GM19467 (cell line): ENCODE measurements around the gene GRAMD4.

ENCODE experiments used
- ATAC-seq: cut with Tn5 transposase; IDR thresholded peaks from one replicate; pipeline ENCODE4 v1.9.1; 2021; ENCODE audit warnings: mild to moderate bottlenecking, moderate library complexity; ENCODE audit not compliant: unreplicated experiment

Gene GRAMD4

DNA sequence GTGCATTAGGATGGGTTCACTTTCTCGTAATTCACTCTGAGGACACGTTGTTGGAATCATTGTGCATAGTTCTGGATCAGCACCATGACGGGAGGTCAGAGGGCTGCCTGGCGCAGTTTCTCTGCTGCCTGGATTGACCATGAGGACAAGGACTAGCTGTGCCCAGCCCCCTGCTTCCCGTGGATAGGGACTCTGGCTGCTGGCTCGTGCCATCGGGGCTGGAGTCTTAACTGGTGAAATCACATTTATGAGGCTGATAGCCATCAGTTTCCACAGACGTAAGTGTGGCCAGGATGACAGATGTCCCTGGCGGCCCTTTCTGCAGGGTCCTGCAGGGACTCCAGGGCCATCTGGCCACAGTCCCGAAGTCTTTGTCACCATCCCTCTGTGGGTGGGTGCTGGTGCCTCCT is 24.1 kb upstream of the GRAMD4 start:
- ATAC-seq: no peak

DNA sequence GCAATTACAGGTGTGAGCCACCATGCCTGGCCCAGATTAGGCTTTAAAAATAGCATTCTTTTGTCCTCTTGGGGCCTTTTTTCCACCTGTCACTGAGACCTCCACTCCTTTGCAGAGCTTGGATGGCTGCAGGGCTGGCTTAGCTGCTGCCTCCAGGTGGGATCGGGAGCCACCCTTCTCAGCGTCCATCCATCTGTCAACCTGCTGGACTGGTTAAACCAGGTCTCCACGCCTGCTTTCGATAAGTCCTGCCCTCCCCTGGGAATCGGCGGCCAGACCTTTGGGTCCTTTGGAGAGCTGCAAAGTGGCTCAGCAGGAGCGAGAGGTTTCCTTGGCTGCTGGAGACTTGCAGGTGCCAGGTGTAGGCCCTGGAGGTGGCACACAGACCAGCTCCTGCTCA is 23.4 kb upstream of the GRAMD4 start:
- no peak for ATAC-seq

- no peak for ATAC-seq
Measured at GRCh38 chr22:46598224-46598623, 22.0 kb upstream of the GRAMD4 start.

DNA sequence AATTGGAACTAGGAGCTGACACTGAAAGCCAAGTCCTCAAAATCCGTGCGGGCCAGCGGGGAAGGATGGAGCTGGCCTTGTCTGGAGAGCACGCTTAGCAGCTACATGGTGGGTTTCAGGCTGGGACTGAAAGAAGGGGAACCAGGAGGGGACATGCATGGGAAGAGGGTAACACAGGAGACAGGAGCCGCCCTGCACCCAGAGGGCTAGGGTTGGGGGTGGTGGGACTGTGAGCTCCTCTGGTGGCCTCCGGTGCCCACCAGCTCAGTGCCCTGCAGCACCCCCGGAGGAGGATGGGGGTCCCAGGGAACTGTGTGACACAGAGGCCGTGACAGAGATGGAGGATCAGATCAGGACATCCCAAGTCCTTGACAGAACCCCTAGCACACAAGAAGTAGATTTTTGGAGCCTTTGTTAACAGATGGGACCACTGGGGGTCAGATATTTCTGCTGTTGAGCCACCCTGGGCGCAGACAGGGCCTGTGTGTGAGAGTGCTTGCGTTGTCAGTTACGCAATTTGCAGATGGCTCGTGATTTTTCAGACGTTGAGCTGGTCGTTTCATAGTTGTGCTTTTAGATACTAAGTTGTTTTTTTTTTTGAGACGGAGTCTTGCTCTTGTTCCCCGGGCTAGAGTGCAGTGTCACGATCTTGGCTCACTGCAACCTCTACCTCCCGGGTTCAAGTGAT is 21.3 kb upstream of the GRAMD4 start:
- ATAC-seq: no peak

DNA sequence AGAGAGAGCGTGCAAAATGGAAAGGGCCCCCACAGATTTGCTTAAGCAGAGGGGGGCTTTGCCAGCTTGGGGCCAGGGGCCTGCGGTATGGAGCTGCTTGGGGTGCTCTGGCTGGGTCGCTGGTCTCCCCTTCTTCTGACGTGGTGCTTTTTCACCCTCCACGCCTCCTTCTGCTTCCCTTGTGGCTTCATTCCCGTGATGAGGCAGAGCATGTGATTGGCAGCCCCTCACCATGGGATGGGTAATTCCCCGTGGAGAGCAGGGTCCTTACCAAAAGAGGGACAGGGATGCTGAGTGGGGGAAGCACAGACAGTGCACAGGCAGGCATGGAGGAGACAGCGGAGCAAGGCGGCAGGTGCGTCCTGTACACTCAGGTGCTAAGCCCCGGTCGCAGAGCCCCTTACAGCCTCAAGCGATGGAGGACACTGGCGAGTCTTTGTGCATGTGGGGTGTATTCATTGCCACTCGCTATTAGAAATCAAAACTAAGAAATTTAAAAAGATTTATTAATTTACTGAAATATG is 19.9 kb upstream of the GRAMD4 start:
- ATAC-seq: no peak

GRCh38 chr22:46602025-46602424 is 18.2 kb upstream of the GRAMD4 start:
- no peak for ATAC-seq

DNA sequence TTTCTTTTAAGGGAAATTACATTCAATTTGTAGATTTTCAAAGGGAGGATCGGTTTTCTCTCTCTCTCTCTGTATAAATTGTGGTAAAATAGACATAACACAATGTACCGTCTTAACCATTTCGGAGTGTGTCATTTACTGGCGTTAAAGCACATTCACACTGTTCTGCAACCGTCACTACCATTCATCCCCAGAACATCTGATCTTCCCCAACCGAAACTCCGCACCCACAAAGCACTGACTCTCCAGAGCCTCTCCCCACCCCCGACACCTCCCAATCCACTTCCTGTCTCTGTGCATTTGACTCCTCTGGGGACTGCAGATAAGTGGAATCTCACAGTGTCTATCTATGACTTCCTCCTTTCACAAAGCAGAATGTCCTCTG is 15.9 kb upstream of the GRAMD4 start:
- ATAC-seq: no peak

GRCh38 chr22:46605117-46605516 is 15.1 kb upstream of the GRAMD4 start:
- ATAC-seq: no peak

DNA sequence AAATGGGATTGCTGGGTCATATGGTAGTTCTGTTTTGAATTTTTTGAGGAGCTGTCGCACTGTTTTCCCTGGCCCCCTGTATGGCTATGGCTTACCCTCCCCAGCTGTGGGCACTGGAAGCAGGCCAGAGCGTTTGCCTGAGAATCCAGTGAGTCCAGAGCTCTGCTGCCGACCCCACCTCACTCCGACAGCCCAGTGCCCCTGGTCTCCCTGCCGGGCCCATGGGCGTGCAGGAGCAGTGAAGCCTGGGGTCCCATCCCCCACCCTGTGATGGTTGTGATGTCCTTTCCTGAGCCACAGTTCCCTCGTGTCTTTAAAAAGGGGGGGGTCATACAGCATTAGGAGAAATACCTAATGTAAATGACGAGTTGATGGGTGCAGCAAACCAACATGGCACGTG is 13.3 kb upstream of the GRAMD4 start:
- ATAC-seq: no peak

DNA sequence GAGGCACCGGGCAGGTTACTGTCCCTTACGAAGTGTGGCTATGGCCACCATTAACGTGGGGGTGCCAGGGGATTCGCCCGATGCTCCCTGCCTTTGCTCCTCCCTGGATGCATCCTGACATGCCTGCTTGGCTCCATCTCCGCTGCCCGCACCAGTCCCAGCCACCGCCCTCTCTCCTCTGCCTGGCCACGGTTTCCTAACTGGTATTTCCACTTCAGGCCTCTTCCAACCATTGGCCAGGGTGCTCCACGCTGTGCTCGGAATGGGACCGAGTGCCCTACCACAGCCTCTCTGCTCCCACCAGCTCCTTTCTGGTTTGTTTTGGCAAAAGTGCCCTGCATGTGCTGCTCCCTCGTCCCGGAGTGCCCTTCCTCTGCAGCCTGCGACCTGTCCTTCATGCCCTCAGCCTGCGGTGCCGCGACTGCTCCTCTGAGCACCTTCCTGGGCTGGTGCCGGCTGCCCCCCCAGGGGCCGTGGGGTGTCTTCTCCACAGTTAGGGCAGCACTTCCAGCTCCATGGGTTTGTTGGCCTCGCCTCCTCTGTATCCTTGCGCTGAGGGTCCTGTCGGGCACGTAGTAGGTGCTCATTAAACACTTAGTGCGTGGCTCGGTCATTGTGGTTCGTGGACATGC is 12.6 kb upstream of the GRAMD4 start:
- no peak for ATAC-seq

- no peak for ATAC-seq
Measured at GRCh38 chr22:46609175-46609690, 11.0 kb upstream of the GRAMD4 start.

- no peak for ATAC-seq
Measured at GRCh38 chr22:46609724-46610201, 10.4 kb upstream of the GRAMD4 start.

GRCh38 chr22:46610356-46610755 is 9.8 kb upstream of the GRAMD4 start:
- ATAC-seq: no peak

- no peak for ATAC-seq
Measured at GRCh38 chr22:46611189-46611588, 9.0 kb upstream of the GRAMD4 start.

DNA sequence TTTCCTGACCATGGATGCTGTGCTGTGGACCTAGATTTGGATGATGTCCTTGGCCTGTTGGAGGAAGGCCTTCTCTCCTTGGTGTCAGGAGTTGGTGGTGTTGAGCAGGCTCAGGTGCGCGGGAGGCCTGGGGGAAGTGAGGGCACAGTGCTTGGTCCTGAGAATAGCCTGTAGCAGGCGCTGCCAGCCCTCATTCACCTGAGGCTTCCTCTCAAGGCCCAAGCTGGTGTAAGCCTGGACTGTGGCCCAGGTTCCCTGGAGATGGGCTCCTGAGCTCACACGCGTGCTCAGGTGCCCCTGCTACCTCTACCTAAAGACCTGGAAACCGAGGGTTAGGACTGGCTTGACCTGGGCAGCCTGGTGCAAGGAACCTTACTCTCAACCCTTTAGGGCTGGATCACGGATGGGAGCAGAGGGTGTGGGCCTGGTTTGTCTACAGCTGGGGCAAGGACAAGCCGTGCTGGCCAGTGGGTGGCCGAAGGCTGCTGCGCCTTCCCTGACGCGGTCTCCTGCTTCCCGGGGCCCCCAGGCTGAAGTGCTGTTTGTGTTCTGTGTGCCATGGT is 7.8 kb upstream of the GRAMD4 start:
- ATAC-seq: no peak

DNA sequence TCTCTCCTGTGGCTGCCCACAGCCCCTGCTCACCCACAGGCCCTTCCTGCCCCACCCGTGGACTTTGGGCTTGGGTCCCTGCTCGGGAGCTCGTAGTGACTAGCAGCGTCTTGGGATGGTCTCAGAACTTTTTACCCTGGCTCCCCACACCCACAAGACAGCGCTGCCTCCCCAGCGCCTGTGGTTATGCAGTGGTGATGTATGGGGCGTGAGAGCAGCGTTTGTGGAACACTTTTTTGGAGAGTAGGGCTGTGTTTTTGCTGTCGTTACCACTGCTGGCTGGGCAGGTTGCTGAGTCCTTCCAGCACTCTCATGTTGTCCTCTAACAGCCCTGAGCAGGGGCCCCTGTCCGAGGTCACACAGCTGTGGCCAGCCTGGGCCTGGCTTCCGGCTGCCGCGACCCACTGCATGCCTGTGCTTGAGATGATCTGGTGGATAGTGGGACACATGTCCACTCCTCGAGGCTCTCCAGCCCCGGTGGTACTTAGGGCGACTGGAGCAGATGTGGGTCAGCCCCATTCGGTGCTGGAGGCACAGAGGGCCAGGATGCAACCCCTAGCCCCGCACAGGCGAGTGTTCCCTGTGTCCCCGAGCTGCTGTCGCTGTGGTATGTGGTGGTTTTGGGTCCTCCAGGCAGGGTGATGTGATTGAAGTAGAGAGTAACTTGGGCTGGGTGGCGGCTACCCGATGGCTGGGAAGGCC is 7.1 kb upstream of the GRAMD4 start:
- ATAC-seq: no peak

- ATAC-seq: no peak
Measured at GRCh38 chr22:46613606-46614021, 6.6 kb upstream of the GRAMD4 start.

DNA sequence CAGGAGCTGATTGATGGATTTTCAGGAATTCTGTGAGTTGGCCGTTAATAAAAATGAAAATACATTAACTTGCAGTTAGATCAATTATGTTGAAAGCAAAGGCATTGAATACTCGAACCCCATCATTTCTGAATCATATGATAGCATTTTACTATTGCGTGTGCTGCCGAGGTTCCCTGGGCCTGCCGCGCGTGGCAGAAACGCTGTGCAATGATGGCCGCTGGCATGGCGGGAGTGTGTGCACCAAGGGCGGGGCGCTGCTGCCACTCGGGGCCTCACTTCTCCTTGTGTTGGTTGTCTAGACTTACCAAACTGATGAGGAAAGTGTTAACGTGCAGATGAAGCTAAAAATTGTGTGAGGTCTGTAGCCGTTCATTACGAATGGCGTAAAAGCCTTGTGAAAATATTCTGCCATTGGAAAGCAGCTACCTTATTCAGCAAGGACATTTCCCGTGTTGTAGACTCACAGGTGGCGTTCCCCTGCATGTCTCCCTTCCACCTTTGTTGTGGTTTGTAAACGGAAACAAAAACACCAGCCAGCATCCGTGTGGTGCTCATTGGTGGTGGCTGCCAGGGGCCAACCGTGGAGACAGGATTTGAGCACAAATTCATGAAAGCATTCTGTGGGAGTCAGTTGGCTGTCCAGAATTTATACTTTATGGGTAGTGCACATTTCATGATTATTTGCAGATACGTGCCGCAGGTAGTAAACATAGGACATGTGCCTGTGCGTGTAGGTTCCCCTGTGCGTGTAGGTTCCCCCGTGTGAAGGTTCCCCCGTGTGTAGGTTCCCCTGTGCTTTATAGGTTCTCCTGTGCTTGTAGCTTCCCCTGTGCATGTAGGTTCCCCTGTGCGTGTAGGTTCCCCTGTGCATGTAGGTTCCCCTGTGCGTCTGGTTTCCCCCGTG is 5.9 kb upstream of the GRAMD4 start:
- no peak for ATAC-seq

GRCh38 chr22:46617207-46617985 is 2.8 kb upstream of the GRAMD4 start:
- no peak for ATAC-seq
